HG03342 (cell line): Measurements from ENCODE around the gene SMC1B.
"Not testable (repeated sequence)": the region's sequence is repeated elsewhere in the genome, so short reads cannot be mapped to it uniquely, and the experiment has no call there.

Source experiments
- ATAC-seq: cut with Tn5 transposase; IDR thresholded peaks from one replicate; pipeline ENCODE4 v1.9.1; 2021; ENCODE audit warnings: mild to moderate bottlenecking, moderate library complexity; ENCODE audit not compliant: unreplicated experiment

The SMC1B gene

GRCh38 chr22:45422237-45422983 lies 9.0 kb upstream of the SMC1B start:
- no peak for ATAC-seq

DNA sequence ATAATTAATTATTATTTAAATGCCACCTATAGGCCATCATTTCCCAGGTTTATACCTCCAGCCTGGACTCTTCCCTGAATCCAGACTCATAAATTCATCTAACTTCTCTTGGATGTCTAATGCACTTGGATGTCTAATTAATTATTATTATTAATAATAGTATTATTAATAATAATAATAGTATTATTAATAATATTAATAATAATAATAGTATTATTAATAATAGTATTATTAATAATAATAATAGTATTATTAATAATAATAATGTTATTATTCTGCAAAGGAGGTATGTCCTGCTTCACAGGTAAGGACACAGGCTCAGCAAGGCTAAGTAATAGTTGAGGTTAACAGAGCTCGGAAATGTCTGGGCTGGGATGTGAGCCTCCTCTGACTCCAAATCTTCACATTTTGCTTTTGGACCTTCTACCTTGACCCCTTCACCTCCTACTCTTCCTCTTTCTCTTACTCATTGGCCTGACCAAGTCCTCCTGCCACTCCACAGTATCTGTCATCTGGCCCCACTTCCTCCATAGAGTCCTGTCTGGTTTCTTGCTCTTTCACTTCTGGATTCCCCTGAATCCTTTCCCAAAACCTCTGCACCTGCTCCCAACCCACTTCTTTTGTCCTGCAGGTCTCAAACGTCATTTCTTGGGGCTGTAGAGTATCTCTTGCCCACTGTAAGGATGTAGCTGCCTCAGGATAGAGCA lies 8.1 kb upstream of the SMC1B start:
- no peak for ATAC-seq

GRCh38 chr22:45420539-45420938 lies 7.1 kb upstream of the SMC1B start:
- ATAC-seq: no peak

GRCh38 chr22:45420011-45420410 lies 6.6 kb upstream of the SMC1B start:
- ATAC-seq: no peak

DNA sequence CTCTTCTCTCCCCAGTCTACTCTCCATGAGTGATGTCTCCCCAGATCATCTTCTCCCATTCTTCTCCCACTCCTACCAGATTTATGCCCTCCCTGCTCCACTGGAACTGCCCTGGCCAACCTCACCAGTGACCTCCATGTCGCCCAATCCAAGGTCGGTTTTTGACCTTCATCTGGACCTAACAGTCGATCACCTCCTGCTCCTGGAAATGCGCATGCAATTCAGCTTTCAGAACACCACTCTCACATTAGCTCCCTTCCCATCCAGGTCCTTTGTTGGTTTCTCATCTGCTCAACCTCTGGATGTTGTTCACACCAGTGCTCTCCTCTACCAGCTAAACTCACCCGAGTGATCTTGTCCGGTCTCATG lies 5.4 kb upstream of the SMC1B start:
- no peak for ATAC-seq

DNA sequence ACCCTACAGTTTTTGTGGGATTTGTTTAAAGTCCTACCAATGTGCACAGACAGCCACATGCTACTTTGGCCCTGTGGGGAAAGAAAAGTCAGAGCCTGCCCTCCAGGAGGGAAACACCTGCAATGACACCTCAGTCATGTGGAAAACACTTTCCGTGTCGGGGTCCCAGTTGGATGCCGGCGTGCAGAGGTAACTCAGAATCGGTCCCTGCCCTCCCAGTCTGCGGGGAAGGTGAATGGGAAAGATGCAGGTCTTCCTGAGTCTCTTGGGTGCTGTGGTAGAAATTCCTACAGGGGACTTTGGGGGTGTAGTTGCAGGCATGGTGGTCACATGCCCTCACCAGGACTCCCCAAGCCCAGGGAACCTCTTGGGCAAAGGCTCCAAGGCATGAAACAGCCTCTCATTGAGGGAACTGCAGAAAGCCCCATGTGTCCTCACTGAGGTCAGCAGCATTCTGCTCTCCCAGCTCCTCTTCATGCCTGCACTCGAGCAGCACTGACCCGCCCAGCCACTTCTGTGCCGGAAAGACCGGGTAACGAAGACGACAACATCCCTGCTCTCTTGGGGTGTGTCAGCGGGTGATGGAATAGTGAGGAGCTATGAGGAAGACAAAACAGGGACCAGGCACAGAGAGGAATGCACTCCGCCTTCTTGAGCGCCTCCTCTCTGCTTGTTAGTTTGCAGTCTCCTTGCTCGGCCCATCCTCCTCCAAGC lies 4.8 kb upstream of the SMC1B start:
- no peak for ATAC-seq

DNA sequence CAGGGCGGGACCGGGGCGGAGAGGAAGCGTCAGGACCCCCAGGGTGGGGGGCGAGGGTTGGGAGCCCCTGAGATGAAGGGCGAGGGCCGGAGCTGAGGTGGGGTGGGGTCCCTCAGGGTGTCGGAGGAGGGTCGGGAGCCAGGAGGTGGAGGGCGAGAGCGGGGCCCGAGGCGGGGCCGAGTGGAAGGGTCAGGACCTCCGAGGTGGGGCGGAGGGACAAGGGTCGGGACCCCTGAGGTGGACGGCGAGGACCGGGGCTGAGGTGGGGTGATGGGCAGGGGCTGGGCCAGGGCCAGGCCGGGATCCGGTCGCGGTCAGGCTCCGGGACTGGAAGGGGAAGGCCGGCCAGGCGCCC lies 409 bp downstream of the SMC1B start:
- ATAC-seq: no peak

DNA sequence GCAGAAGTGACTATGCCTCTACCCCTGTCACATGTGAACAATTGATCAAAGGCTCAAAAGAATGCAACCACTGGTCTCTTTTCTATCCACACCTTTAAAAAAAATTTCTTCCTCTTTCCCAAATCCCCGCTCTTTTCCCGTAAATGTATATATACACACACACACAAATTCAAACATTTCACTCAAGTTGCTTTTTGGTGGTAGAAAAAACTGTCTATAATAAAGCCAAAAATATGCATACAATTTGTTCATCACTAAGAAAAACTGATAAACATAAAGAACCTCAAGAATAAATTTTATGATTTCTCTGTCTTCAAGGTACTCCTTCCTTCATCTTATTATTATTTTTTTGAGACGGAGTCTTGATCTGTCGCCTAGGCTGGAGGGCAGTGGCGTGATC lies 5.6 kb downstream of the SMC1B start:
- ATAC-seq: no peak

- ATAC-seq: no peak
These were observed 10.9 kb downstream of the SMC1B start for GRCh38 chr22:45402466-45402985.

GRCh38 chr22:45399712-45400445 lies 13.5 kb downstream of the SMC1B start:
- no peak for ATAC-seq

- ATAC-seq: no peak
These were observed 15.2 kb downstream of the SMC1B start for GRCh38 chr22:45398214-45398613.

- ATAC-seq: no peak
These were observed 15.6 kb downstream of the SMC1B start for GRCh38 chr22:45397806-45398205.

GRCh38 chr22:45389546-45389945 lies 23.9 kb downstream of the SMC1B start:
- ATAC-seq: no peak

DNA sequence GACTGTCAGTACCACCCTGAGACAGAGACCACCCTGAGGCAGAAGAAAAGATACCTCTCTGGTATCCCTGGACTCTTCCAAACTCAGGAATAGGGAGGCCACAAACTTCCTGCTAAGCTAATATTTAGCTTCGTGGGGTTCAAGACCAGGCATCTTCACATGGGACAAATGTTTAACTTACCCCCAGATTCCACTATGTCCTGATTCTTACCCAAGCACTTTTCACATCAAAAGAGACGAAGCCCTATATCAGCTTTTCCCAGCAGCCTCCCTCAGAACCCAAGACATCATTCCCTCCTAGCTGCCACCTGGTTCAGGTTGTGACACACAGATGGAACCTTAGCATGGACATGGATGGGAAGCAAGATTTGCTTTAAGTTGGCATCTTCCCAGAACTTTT lies 32.1 kb downstream of the SMC1B start:
- ATAC-seq: no peak

- no peak for ATAC-seq
These were observed 36.7 kb downstream of the SMC1B start for GRCh38 chr22:45376703-45377102.

DNA sequence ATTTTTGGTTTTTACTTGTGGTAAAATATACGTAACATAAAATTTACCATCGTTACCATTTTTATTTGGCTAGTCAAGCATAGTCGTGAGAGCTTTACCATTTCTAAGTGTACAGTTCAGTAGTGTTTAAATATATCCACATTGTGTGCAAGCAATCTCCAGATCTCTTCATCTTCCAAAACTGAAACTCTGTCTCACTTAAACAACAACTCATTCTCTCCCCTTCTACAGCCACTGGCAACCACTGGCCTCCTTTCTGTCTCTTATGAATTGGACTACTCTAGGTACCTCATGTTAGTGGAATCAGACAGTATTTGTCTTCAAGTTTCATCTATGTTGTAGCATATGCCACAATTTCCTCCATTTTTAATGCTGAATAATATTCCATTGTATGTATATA lies 37.4 kb downstream of the SMC1B start:
- no peak for ATAC-seq

DNA sequence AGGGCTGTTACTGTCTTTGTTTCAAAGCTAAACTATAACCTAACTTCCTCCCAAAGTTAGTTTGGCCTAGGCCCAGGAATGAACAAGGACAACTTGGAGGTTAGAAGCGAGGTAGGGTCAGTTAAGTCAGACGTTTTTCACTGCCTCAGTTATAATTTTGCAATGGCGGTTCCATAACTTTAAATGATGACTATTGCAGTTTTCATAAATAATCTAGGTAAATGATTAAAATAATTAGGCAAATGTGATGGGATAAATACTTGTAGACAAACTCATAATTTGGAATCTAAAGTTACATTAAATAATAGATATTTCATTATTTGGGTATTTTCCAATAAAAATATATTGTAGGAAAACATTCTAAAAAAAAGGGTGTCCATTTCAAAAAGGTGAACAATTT lies 39.8 kb downstream of the SMC1B start:
- not testable (repeated sequence) for ATAC-seq

GRCh38 chr22:45366713-45367112 lies 46.7 kb downstream of the SMC1B start:
- ATAC-seq: no peak

GRCh38 chr22:45359627-45360026 lies 53.8 kb downstream of the SMC1B start:
- no peak for ATAC-seq

GRCh38 chr22:45358127-45358526 lies 55.3 kb downstream of the SMC1B start:
- ATAC-seq: no peak

DNA sequence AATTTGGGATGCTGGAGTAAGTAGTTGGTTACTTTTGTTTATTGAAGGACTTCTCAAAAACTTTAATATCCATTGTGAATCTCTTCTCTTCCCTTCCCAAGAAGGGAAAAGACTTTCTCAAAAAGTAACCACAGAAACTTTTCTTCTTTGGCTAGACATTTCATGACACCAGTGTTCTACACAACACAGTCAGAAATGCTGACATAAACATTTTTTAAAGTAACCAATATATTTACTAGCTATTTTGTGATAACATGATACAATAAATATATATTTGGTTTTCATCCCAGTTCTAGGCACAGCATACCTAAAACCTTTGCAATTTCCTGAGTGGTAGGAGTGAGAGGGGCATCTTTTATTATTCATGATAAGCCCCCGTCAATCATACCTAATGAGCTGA lies 55.9 kb downstream of the SMC1B start:
- ATAC-seq: no peak
